ENCODE data around the gene MMAA. TPM values are rescaled to one million over a fixed set of nuclear protein-coding genes. Genes with fewer than 3 reads are reported as not detected.

MMAA gene
- total and polyA plus RNA-seq, 4 donors = 4.8 to 18.9 (median 15.3) TPM

DNA sequence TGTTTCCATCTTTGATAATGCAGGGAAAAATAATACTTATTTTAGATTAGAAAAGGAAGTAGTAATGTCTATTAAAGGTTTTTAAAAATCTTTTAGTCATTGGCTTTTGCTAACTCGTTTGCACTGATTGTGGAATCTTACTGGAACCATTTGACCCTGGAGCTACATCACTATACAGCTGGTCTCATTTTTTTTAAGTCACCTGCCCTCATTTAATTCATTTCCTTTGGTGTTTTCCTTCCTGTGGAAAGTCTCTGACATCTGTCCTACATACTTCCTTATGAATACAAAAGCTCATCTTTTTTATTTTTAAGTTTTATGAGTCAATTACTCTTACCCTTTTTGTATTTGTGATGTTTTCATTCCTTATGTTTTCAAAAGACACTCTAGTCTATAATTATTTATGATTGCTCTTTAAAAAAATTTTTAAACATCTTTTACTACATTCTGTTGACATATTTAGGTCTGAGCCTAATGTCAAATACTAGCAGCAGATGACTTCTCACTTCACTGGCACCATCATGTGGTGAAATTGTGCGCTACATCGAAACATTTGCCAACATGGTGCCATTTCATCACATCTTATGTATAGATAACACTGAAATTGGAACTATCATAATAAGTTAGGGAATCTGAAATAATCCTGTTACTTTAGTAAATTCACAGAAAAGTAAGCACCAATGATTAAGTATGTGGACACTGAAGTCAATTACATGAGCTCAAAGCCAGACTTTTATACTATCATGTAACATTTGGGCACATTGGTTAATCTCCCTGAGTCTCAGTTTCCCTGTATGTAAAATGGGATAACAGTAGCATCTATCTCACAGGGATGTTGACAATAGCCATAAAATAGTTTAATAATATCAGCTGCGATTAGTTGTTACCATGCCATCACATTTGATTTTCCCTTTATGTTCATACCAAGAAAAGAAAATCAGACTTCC lies 9.4 kb upstream of the MMAA start:
- peak; percentile 72 for DNase-seq (ENCODE audit: low spot score)
- no peak overlapping the region for H3K27ac ChIP-seq (ENCODE audit: low read depth in 1 of 2, low read length in 2 of 2)
- H3K9ac ChIP-seq (ENCODE audit: low read depth in 1 of 2, low read length in 2 of 2) = no peak overlapping the region
- no peaks in the 10 kb centered on the region for H3K27me3 ChIP-seq (ENCODE audit: control insufficient read depth in 4 of 4, insufficient read depth in 4 of 4, low read length in 3 of 4)
- H3K36me3 ChIP-seq (ENCODE audit: control insufficient read depth in 4 of 4, insufficient read depth in 3 of 4, low read depth in 1 of 4, low read length in 3 of 4) = no peaks in the 10 kb centered on the region
- no peaks in the 10 kb centered on the region for H3K9me3 ChIP-seq (ENCODE audit: control insufficient read depth in 4 of 4, low read length in 3 of 4)
- H3K4me1 ChIP-seq (ENCODE audit: control insufficient read depth in 4 of 4, insufficient read depth in 4 of 4, low read length in 3 of 4) = no peaks in the 10 kb centered on the region
- WGBS = 54% methylated on average over 4 of the region's 4 CpGs
- TF ChIP-seq REST (IDR thresholded peaks at IDR 0.05) (no peak), NR2F2 (IDR thresholded peaks at IDR 0.05) (no peak), MAX (IDR thresholded peaks at IDR 0.05) (no peak), RAD21 (IDR thresholded peaks at IDR 0.05) (peak; percentile 97 to 98), HNF4G (IDR thresholded peaks at IDR 0.05) (no peak), JUND (IDR thresholded peaks at IDR 0.05) (no peak), SP1 (IDR thresholded peaks at IDR 0.05) (no peak), GABPA (IDR thresholded peaks at IDR 0.05 in 1 of 2, conservative IDR thresholded peaks at IDR 0.05 in 1 of 2) (no peak), EGR1 (IDR thresholded peaks at IDR 0.05; ENCODE audit: low read depth in 2 of 2) (no peak)
- TF ChIP-seq, protein P1, sequence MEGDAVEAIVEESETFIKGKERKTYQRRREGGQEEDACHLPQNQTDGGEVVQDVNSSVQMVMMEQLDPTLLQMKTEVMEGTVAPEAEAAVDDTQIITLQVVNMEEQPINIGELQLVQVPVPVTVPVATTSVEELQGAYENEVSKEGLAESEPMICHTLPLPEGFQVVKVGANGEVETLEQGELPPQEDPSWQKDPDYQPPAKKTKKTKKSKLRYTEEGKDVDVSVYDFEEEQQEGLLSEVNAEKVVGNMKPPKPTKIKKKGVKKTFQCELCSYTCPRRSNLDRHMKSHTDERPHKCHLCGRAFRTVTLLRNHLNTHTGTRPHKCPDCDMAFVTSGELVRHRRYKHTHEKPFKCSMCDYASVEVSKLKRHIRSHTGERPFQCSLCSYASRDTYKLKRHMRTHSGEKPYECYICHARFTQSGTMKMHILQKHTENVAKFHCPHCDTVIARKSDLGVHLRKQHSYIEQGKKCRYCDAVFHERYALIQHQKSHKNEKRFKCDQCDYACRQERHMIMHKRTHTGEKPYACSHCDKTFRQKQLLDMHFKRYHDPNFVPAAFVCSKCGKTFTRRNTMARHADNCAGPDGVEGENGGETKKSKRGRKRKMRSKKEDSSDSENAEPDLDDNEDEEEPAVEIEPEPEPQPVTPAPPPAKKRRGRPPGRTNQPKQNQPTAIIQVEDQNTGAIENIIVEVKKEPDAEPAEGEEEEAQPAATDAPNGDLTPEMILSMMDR (IDR thresholded peaks at IDR 0.05; ENCODE audit: low read depth, low read length, missing input control) = peak; percentile 86
- no peak overlapping the region for H3K4me3 ChIP-seq (ENCODE audit: low read depth in 1 of 3, low read length in 3 of 3)

GRCh38 chr4:145613566-145614232 lies 5.5 kb upstream of the MMAA start:
- H3K9me3 ChIP-seq (ENCODE audit: control insufficient read depth in 4 of 4, low read length in 3 of 4) = no peaks in the 10 kb centered on the region
- WGBS = 79% methylated on average over 5 of the region's 5 CpGs
- H3K4me1 ChIP-seq (ENCODE audit: control insufficient read depth in 4 of 4, insufficient read depth in 4 of 4, low read length in 3 of 4) = peaks cover 0 to 7% (median 1%) of the 10 kb centered on the region in 4 donors
- no peak for TF ChIP-seq MAX (IDR thresholded peaks at IDR 0.05)
- no peak for TF ChIP-seq REST (IDR thresholded peaks at IDR 0.05)
- no peak for TF ChIP-seq JUND (IDR thresholded peaks at IDR 0.05)
- TF ChIP-seq NR2F2 (IDR thresholded peaks at IDR 0.05) = no peak
- no peak for TF ChIP-seq FOXA1 (IDR thresholded peaks at IDR 0.05)
- TF ChIP-seq, protein P2, sequence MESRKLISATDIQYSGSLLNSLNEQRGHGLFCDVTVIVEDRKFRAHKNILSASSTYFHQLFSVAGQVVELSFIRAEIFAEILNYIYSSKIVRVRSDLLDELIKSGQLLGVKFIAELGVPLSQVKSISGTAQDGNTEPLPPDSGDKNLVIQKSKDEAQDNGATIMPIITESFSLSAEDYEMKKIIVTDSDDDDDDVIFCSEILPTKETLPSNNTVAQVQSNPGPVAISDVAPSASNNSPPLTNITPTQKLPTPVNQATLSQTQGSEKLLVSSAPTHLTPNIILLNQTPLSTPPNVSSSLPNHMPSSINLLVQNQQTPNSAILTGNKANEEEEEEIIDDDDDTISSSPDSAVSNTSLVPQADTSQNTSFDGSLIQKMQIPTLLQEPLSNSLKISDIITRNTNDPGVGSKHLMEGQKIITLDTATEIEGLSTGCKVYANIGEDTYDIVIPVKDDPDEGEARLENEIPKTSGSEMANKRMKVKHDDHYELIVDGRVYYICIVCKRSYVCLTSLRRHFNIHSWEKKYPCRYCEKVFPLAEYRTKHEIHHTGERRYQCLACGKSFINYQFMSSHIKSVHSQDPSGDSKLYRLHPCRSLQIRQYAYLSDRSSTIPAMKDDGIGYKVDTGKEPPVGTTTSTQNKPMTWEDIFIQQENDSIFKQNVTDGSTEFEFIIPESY (IDR thresholded peaks at IDR 0.05) = no peak
- TF ChIP-seq TAF1 (conservative IDR thresholded peaks at IDR 0.05) = no peak
- TF ChIP-seq, protein P3, sequence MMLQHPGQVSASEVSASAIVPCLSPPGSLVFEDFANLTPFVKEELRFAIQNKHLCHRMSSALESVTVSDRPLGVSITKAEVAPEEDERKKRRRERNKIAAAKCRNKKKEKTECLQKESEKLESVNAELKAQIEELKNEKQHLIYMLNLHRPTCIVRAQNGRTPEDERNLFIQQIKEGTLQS (IDR thresholded peaks at IDR 0.05) = no peak
- no peak overlapping the region for H3K9ac ChIP-seq (ENCODE audit: low read depth in 1 of 2, low read length in 2 of 2)
- H3K4me3 ChIP-seq (ENCODE audit: low read depth in 1 of 3, low read length in 3 of 3) = no peak overlapping the region
- H3K36me3 ChIP-seq (ENCODE audit: control insufficient read depth in 4 of 4, insufficient read depth in 3 of 4, low read depth in 1 of 4, low read length in 3 of 4) = no peaks in the 10 kb centered on the region
- H3K27ac ChIP-seq (ENCODE audit: low read depth in 1 of 2, low read length in 2 of 2) = no peak overlapping the region
- DNase-seq (ENCODE audit: low spot score) = no peak
- no peaks in the 10 kb centered on the region for H3K27me3 ChIP-seq (ENCODE audit: control insufficient read depth in 4 of 4, insufficient read depth in 4 of 4, low read length in 3 of 4)

All from liver (tissue), 9 donors.